H1 (cell line): ENCODE results near the gene SH3BGRL3. TPM values are rescaled to one million over a fixed set of nuclear protein-coding genes. Genes with fewer than 3 reads are reported as not detected.

Experiments used
- CTCF ChIA-PET: fragments of 300-600 bp; sonication (Branson Sonifier 250); formaldehyde crosslinking; loops from one replicate; lab custom pipeline; 2021; ENCODE audit not compliant: partially characterized antibody; lab: Charles Lee
- POLR2A ChIA-PET: fragments of 300-600 bp; sonication (Branson Sonifier 250); formaldehyde crosslinking; loops from one replicate; lab custom pipeline; 2021; ENCODE audit warnings: inconsistent platforms; ENCODE audit not compliant: partially characterized antibody; lab: Charles Lee
- DNase-seq, 2 experiments: peaks; one replicate each; pipeline versions ENCODE4 v3.0.0 to v3.0.0-alpha.2; 2010 to 2022; ENCODE audit warnings: low spot score in 2 of 2, low read depth in 1 of 2, mixed read lengths in 1 of 2
- FAIRE-seq: peaks from 2 replicates; lab custom pipeline; 2011; peaks lifted over from hg19 to GRCh38; lab: Jason Lieb, UNC
- H2AFZ ChIP-seq: 2 replicates; pipeline ENCODE4 v1.8.1; 2012; ENCODE audit warnings: low read length, inconsistent platforms
- H2AK5ac ChIP-seq: 2 replicates; pipeline ENCODE4 v1.6.1; 2013; ENCODE audit warnings: low read depth, low read length
- H2BK120ac ChIP-seq: replicated peaks from 2 replicates; pipeline ENCODE3; 2013; ENCODE audit warnings: low read depth, low read length, inconsistent platforms
- H2BK12ac ChIP-seq: 2 replicates; pipeline ENCODE4 v1.6.1; 2013; ENCODE audit warnings: low read depth, low read length
- H2BK15ac ChIP-seq: 2 replicates; pipeline ENCODE4 v1.6.1; 2013; ENCODE audit warnings: low read length
- H2BK20ac ChIP-seq: 2 replicates; pipeline ENCODE4 v1.6.1; 2013; ENCODE audit warnings: low read length
- H2BK5ac ChIP-seq: 2 replicates; pipeline ENCODE4 v1.6.1; 2013; ENCODE audit warnings: low read depth, low read length
- H3K14ac ChIP-seq: 2 replicates; pipeline ENCODE4 v1.6.1; 2013; ENCODE audit warnings: inconsistent platforms; ENCODE audit not compliant: insufficient read length
- H3K18ac ChIP-seq: 2 replicates; pipeline ENCODE4 v1.6.1; 2013; ENCODE audit warnings: low read length; ENCODE audit errors: extremely low read depth
- H3K23ac ChIP-seq: 2 replicates; pipeline ENCODE4 v1.6.1; 2013; ENCODE audit warnings: inconsistent platforms; ENCODE audit not compliant: insufficient read length
- H3K23me2 ChIP-seq: 2 replicates; pipeline ENCODE4 v1.6.1; 2013; ENCODE audit warnings: low read depth, low read length
- H3K27ac ChIP-seq: 2 replicates; pipeline ENCODE4 v1.6.1; 2011; ENCODE audit warnings: low read depth, low read length, inconsistent platforms
- H3K27me3 ChIP-seq, 4 experiments: replicated peaks in 1 of 4; 1 replicate in 1 of 4; 2 replicates in 3 of 4; pipeline versions ENCODE4 v1.6.1 to v1.8.1; 2011 to 2013; ENCODE audit warnings: low read length in 3 of 4, mild to moderate bottlenecking in 3 of 4, inconsistent platforms in 2 of 4, mixed read lengths in 2 of 4, moderate library complexity in 1 of 4; ENCODE audit not compliant: control insufficient read depth in 3 of 4, insufficient read depth in 3 of 4; ENCODE audit errors: extremely low read depth in 1 of 4
- H3K36me3 ChIP-seq, 4 experiments: 2 replicates each; pipeline versions ENCODE4 v1.6.1 to v1.8.1; 2011 to 2013; ENCODE audit warnings: mild to moderate bottlenecking in 4 of 4, low read length in 3 of 4, moderate library complexity in 2 of 4, control low read depth in 1 of 4, inconsistent platforms in 1 of 4; ENCODE audit not compliant: insufficient read depth in 4 of 4, control insufficient read depth in 2 of 4
- H3K4ac ChIP-seq: replicated peaks from 2 replicates; pipeline ENCODE3; 2013; ENCODE audit warnings: low read length, low read depth, mixed read lengths, inconsistent platforms; ENCODE audit not compliant: insufficient read length
- H3K4me1 ChIP-seq, 4 experiments: replicated peaks in 1 of 4; 1 replicate in 1 of 4; 2 replicates in 3 of 4; pipeline versions ENCODE4 v1.6.1 to v1.8.1; 2011 to 2013; ENCODE audit warnings: low read length in 3 of 4, inconsistent platforms in 2 of 4, mixed read lengths in 1 of 4; ENCODE audit not compliant: insufficient read depth in 4 of 4, control insufficient read depth in 3 of 4
- H3K4me2 ChIP-seq, 2 experiments: 2 replicates each; pipeline versions ENCODE4 v1.6.1 to v1.8.1; 2011 to 2013; ENCODE audit warnings: low read depth in 2 of 2, low read length in 2 of 2, control low read depth in 1 of 2, inconsistent platforms in 1 of 2, mild to moderate bottlenecking in 1 of 2; ENCODE audit not compliant: insufficient read depth in 1 of 2
- H3K4me3 ChIP-seq, 4 experiments: fragments of 200-600, 300-600 bp in 1 of 4; sonication (generic), shearing (Covaris generic), sonication (Bioruptor Twin) in 1 of 4; 2 replicates each; pipeline versions ENCODE4 v1.5.1 to v1.8.1; 2011 to 2016; ENCODE audit warnings: low read length in 4 of 4, low read depth in 3 of 4, control low read depth in 2 of 4, inconsistent platforms in 2 of 4, mild to moderate bottlenecking in 2 of 4, mixed read lengths in 1 of 4, moderate library complexity in 1 of 4; ENCODE audit not compliant: insufficient read depth in 2 of 4; ENCODE audit errors: extremely low read depth in 1 of 4
- H3K56ac ChIP-seq: replicated peaks from 2 replicates; pipeline ENCODE3; 2013; ENCODE audit warnings: low read depth, mild to moderate bottlenecking, mixed read lengths, low read length, inconsistent platforms; ENCODE audit not compliant: insufficient read length
- H3K79me1 ChIP-seq: 2 replicates; pipeline ENCODE4 v1.6.1; 2013; ENCODE audit warnings: low read depth, low read length, control low read depth
- H3K79me2 ChIP-seq, 2 experiments: 2 replicates each; pipeline versions ENCODE4 v1.6.1 to v1.8.1; 2012 to 2013; ENCODE audit warnings: low read length in 2 of 2, mild to moderate bottlenecking in 2 of 2, inconsistent platforms in 1 of 2; ENCODE audit not compliant: insufficient read depth in 2 of 2, control insufficient read depth in 1 of 2
- H3K9ac ChIP-seq, 4 experiments: replicated peaks in 1 of 4; 1 replicate in 1 of 4; 2 replicates in 3 of 4; pipeline versions ENCODE4 v1.6.1 to v1.8.1; 2011 to 2013; ENCODE audit warnings: low read depth in 3 of 4, low read length in 3 of 4, control low read depth in 2 of 4, mild to moderate bottlenecking in 2 of 4, moderate library complexity in 2 of 4, inconsistent platforms in 1 of 4; ENCODE audit errors: extremely low read depth in 1 of 4
- H3K9me3 ChIP-seq, 2 experiments: 2 replicates each; pipeline versions ENCODE4 v1.6.1 to v1.8.1; 2012 to 2013; ENCODE audit warnings: mild to moderate bottlenecking in 2 of 2, moderate library complexity in 2 of 2, control low read depth in 1 of 2, inconsistent platforms in 1 of 2, low read depth in 1 of 2, low read length in 1 of 2, mixed read lengths in 1 of 2; ENCODE audit not compliant: insufficient read depth in 2 of 2
- H4K20me1 ChIP-seq, 2 experiments: replicated peaks in 1 of 2; 2 replicates each; pipeline versions ENCODE3 to v1.8.1; 2011 to 2013; ENCODE audit warnings: inconsistent platforms in 2 of 2, low read length in 2 of 2, mild to moderate bottlenecking in 1 of 2; ENCODE audit not compliant: insufficient read depth in 2 of 2, control insufficient read depth in 1 of 2
- H4K5ac ChIP-seq: 2 replicates; pipeline ENCODE4 v1.6.1; 2013; ENCODE audit warnings: low read length, low read depth, mixed read lengths, inconsistent platforms; ENCODE audit not compliant: insufficient read length
- H4K8ac ChIP-seq: 2 replicates; pipeline ENCODE4 v1.8.0; 2013; ENCODE audit warnings: mild to moderate bottlenecking, moderate library complexity, low read length, inconsistent platforms; ENCODE audit not compliant: insufficient read depth; ENCODE audit errors: extremely low read depth
- H4K91ac ChIP-seq: replicated peaks from 2 replicates; pipeline ENCODE3; 2013; ENCODE audit warnings: low read length, mixed read lengths, inconsistent platforms; ENCODE audit not compliant: insufficient read length
- SAP30 ChIP-seq: fragments of 300-600 bp; sonication (generic); IDR thresholded peaks from 2 replicates; pipeline ENCODE4 v1.7.1; 2012; ENCODE audit warnings: low read length, moderate library complexity, mild to moderate bottlenecking, inconsistent platforms; ENCODE audit not compliant: insufficient read depth, insufficient replicate concordance
- SP1 ChIP-seq: IDR thresholded peaks from 2 replicates; pipeline ENCODE4 v1.6.1; 2011; ENCODE audit warnings: low read depth, low read length
- YY1 ChIP-seq: IDR thresholded peaks from 2 replicates; pipeline ENCODE4 v1.6.1; 2011; ENCODE audit warnings: low read depth, mild to moderate bottlenecking, low read length
- WGBS, 2 experiments: shearing (Covaris generic) in 1 of 2; methylation state at CpG; one replicate each; pipeline versions ENCODE4 v1.1.6 to v1.1.7; 2013 to 2015; ENCODE audit warnings: low lambda C conversion rate in 2 of 2, mixed read lengths in 2 of 2, inconsistent platforms in 1 of 2, low coverage in 1 of 2, missing lambda C conversion rate in 1 of 2; ENCODE audit not compliant: insufficient replicate concordance in 2 of 2, insufficient coverage in 1 of 2, insufficient read length in 1 of 2; ENCODE audit errors: extremely low coverage in 1 of 2, missing lambda C conversion rate in 1 of 2; 5-methylcytosine and 5-hydroxymethylcytosine counted together
- polyA plus RNA-seq, 7 experiments: library from polyadenylated mRNA; depleted of rRNA in 3 of 7; stranded (reverse) in 5 of 7; unstranded in 2 of 7; fragments of >200 nt in 5 of 7; fragments of 200-250 nt in 2 of 7; gene quantifications; 1 replicate in 5 of 7; 2 replicates in 1 of 7; 4 replicates in 1 of 7; pipeline versions ENCODE4 v1.2.1 to v1.2.3, GENCODE V29; 2011 to 2013; ENCODE audit warnings: missing spikeins in 2 of 7, mixed read lengths in 2 of 7
- total RNA-seq: library from RNA; stranded (reverse); fragmentation: NEBNext Ultra II Directional; extraction: Animal tissue kit (Norgen Biotek cat#: 25700); gene quantifications from 2 replicates; pipeline ENCODE4 v1.2.1, GENCODE V29; 2021

SH3BGRL3 gene
- total and polyA plus RNA-seq, 2 of the 8 experiments (the other 6 are each of a cell fraction or from before 2014, with no cell fraction given) = 77.8 to 107 TPM

GRCh38 chr1:26305667-26306289 is 25.9 kb downstream of the SH3BGRL3 start:
- Histone ChIP-seq H3K18ac (no peak overlapping the region), H3K79me2 (no peaks in the 10 kb centered on the region), H2AK5ac (no peak overlapping the region), H4K20me1 (no peaks in the 10 kb centered on the region), H3K27me3 (no peaks in the 10 kb centered on the region), H3K79me1 (no peaks in the 10 kb centered on the region), H3K4me1 (peaks cover 0 to 5% (median 2%) of the 10 kb centered on the region in 4 experiments; a peak in 3 of 7 replicates), H4K8ac (peak overlapping the region; percentile 73; the same call in 1 of the 2 replicates), H2AFZ (no peak overlapping the region), H3K4me3 (peak overlapping the region; percentile 52 to 98 (median 96)), H4K91ac (no peak overlapping the region), H3K14ac (no peak overlapping the region), H3K27ac (peak overlapping the region; percentile 75; the same call in 1 of the 2 replicates), H3K36me3 (no peaks in the 10 kb centered on the region), H3K4me2 (peak overlapping the region; percentile 56 to 97), H3K9me3 (no peaks in the 10 kb centered on the region), H3K9ac (peak overlapping the region in 3 of 4 experiments; percentile 65 to 89 (median 84); a peak in 5 of 7 replicates), H2BK15ac (no peak overlapping the region), H2BK120ac (no peak overlapping the region), H3K23ac (no peak overlapping the region), H3K4ac (no peak overlapping the region), H4K5ac (no peak overlapping the region), H2BK20ac (no peak overlapping the region), H2BK12ac (0 out of 2 replicates have a peak overlapping the region, but pooled peaks have one; percentile 27), H3K56ac (no peak overlapping the region), H2BK5ac (peak overlapping the region; percentile 52; the same call in 1 of the 2 replicates), H3K23me2 (peaks cover 9% of the 10 kb centered on the region)
- DNase-seq = no peak
- no peak for TF ChIP-seq SAP30
- TF ChIP-seq SP1 = no peak
- TF ChIP-seq YY1 = 0 out of 2 replicates have a peak, but pooled peaks have one; percentile 22
- 49 to 100% methylated on average over 2 to 8 of the region's 8 CpGs for WGBS, 2 experiments
- FAIRE-seq = no peak
- ChIA-PET CTCF (interaction anchor here (1.2 to 57.0 kb wide), 3 partner anchors 10 to 58 kb away, joined by 3 to 1530 read pairs (median 1530); partner anchors contain the start of genes CD52, SH3BGRL3 and UBXN11), POLR2A (interaction anchor here (1.1 to 4.6 kb wide), 3 partner anchors 12 to 19 kb away, joined by 3 to 29 read pairs (median 4); partner anchors contain the start of gene CD52)
